Inflammatory macrophage treated with lipopolysaccharide for 1 hour (primary cell): Measurements from ENCODE around the gene SRP68.
A peak's percentile ranks its signal among the peaks of the same experiment; 100 is the strongest.

Source experiments
- DNase-seq, 2 donors: peaks; one replicate each; pipeline ENCODE4 v3.0.0-alpha.2; 2020 to 2022

SRP68 gene

GRCh38 chr17:75996665-75997590 lies 75.4 kb downstream of the SRP68 start:
- peak; percentile 91 to 95 for DNase-seq

- no peak for DNase-seq
Observed at GRCh38 chr17:75995385-75995925, 76.9 kb downstream of the SRP68 start.

GRCh38 chr17:75994802-75995370 lies 77.4 kb downstream of the SRP68 start:
- DNase-seq, result no peak

GRCh38 chr17:75991396-75991795 lies 80.9 kb downstream of the SRP68 start:
- no peak for DNase-seq
